H9 (cell line): ENCODE data around the gene RPRD1A. TPM values are rescaled to one million over a fixed set of nuclear protein-coding genes. Genes with fewer than 3 reads are reported as not detected.

Source experiments
- DNase-seq: peaks from one replicate; pipeline ENCODE4 v3.0.0-alpha.2; 2017
- H2AFZ ChIP-seq: one replicate; pipeline ENCODE4 v1.6.1; 2013; ENCODE audit warnings: mild to moderate bottlenecking, low read length, control low read depth, moderate library complexity
- H2AK5ac ChIP-seq: 2 replicates; pipeline ENCODE4 v1.6.1; 2013; ENCODE audit warnings: low read length, control low read depth, mixed read lengths; ENCODE audit not compliant: insufficient read length
- H2BK120ac ChIP-seq: one replicate; pipeline ENCODE4 v1.6.1; 2013; ENCODE audit warnings: low read depth, mild to moderate bottlenecking, low read length, control low read depth, inconsistent platforms; ENCODE audit not compliant: poor library complexity, severe bottlenecking
- H2BK12ac ChIP-seq: 2 replicates; pipeline ENCODE4 v1.6.1; 2013; ENCODE audit warnings: low read length, control low read depth, mixed read lengths, low read depth; ENCODE audit not compliant: insufficient read length
- H2BK15ac ChIP-seq: 2 replicates; pipeline ENCODE4 v1.6.1; 2013; ENCODE audit warnings: low read depth, low read length, control low read depth
- H2BK20ac ChIP-seq: one replicate; pipeline ENCODE4 v1.6.1; 2013; ENCODE audit warnings: low read depth, mild to moderate bottlenecking, low read length, control low read depth, inconsistent platforms; ENCODE audit not compliant: poor library complexity, severe bottlenecking
- H2BK5ac ChIP-seq: 2 replicates; pipeline ENCODE4 v1.6.1; 2013; ENCODE audit warnings: low read length, control low read depth, mixed read lengths; ENCODE audit not compliant: insufficient read length
- H3K14ac ChIP-seq: 2 replicates; pipeline ENCODE4 v1.6.1; 2013; ENCODE audit warnings: low read length, control low read depth; ENCODE audit not compliant: insufficient read depth
- H3K18ac ChIP-seq: 2 replicates; pipeline ENCODE4 v1.6.1; 2013; ENCODE audit warnings: low read depth, mild to moderate bottlenecking, mixed read lengths, low read length, control low read depth; ENCODE audit not compliant: insufficient read length
- H3K23ac ChIP-seq: 2 replicates; pipeline ENCODE4 v1.6.1; 2013; ENCODE audit warnings: low read length, control low read depth, mixed read lengths, low read depth; ENCODE audit not compliant: insufficient read length
- H3K23me2 ChIP-seq: 2 replicates; pipeline ENCODE4 v1.6.1; 2013; ENCODE audit warnings: low read depth, mild to moderate bottlenecking, mixed read lengths, low read length, control low read depth; ENCODE audit not compliant: insufficient read length, poor library complexity, severe bottlenecking
- H3K27ac ChIP-seq: 2 replicates; pipeline ENCODE4 v1.5.1; 2013; ENCODE audit warnings: low read length, control low read depth, mixed read lengths, low read depth; ENCODE audit not compliant: insufficient read length
- H3K27me3 ChIP-seq: 2 replicates; pipeline ENCODE4 v1.6.1; 2013; ENCODE audit warnings: low read length, control low read depth, inconsistent platforms; ENCODE audit not compliant: insufficient read depth
- H3K4ac ChIP-seq: 2 replicates; pipeline ENCODE4 v1.6.1; 2013; ENCODE audit warnings: low read depth, mild to moderate bottlenecking, control low read depth, inconsistent platforms, low read length, moderate library complexity
- H3K4me1 ChIP-seq: 2 replicates; pipeline ENCODE4 v1.6.1; 2013; ENCODE audit warnings: low read length, control low read depth, inconsistent platforms; ENCODE audit not compliant: insufficient read depth
- H3K4me2 ChIP-seq: 2 replicates; pipeline ENCODE4 v1.6.1; 2013; ENCODE audit warnings: low read length, control low read depth, mixed read lengths; ENCODE audit not compliant: insufficient read length, insufficient read depth
- H3K56ac ChIP-seq: 2 replicates; pipeline ENCODE4 v1.6.1; 2013; ENCODE audit warnings: low read depth, mild to moderate bottlenecking, mixed read lengths, low read length, control low read depth; ENCODE audit not compliant: insufficient read length
- H3K79me1 ChIP-seq: 2 replicates; pipeline ENCODE4 v1.6.1; 2013; ENCODE audit warnings: low read depth, mild to moderate bottlenecking, moderate library complexity, low read length, control low read depth, inconsistent platforms; ENCODE audit not compliant: insufficient read depth, poor library complexity, severe bottlenecking
- H3K79me2 ChIP-seq: 2 replicates; pipeline ENCODE4 v1.6.1; 2013; ENCODE audit warnings: low read length, control low read depth, inconsistent platforms; ENCODE audit not compliant: insufficient read depth
- H3K9ac ChIP-seq: 2 replicates; pipeline ENCODE4 v1.6.1; 2013; ENCODE audit warnings: low read length, control low read depth, mixed read lengths; ENCODE audit not compliant: insufficient read length; ENCODE audit errors: extremely low read depth
- H3K9me3 ChIP-seq: one replicate; pipeline ENCODE4 v1.6.1; 2013; ENCODE audit warnings: low read depth, low read length, inconsistent platforms; ENCODE audit not compliant: control insufficient read depth
- H3T11ph ChIP-seq: one replicate; pipeline ENCODE4 v1.6.1; 2013; ENCODE audit warnings: mild to moderate bottlenecking, low read length, control low read depth, inconsistent platforms
- H4K20me1 ChIP-seq: one replicate; pipeline ENCODE4 v1.6.1; 2013; ENCODE audit not compliant: control insufficient read depth, insufficient read length, insufficient read depth
- H4K5ac ChIP-seq: 2 replicates; pipeline ENCODE4 v1.6.1; 2013; ENCODE audit warnings: low read depth, mild to moderate bottlenecking, mixed read lengths, low read length, control low read depth; ENCODE audit not compliant: insufficient read length
- H4K8ac ChIP-seq: replicated peaks from 2 replicates; pipeline ENCODE4 v1.6.1; 2013; ENCODE audit warnings: low read length, control low read depth, mixed read lengths, low read depth; ENCODE audit not compliant: insufficient read length
- H4K91ac ChIP-seq: 2 replicates; pipeline ENCODE4 v1.6.1; 2013; ENCODE audit warnings: low read depth, mild to moderate bottlenecking, moderate library complexity, mixed read lengths, low read length, control low read depth; ENCODE audit not compliant: insufficient read length
- H3K27ac Mint-ChIP-seq, 3 experiments: 2 replicates in 2 of 3; 3 replicates in 1 of 3; pipeline ENCODE4 v1.8.0; 2020 to 2021; ENCODE audit warnings: mixed read lengths in 3 of 3, mild to moderate bottlenecking in 1 of 3, moderate library complexity in 1 of 3
- H3K27me3 Mint-ChIP-seq: 2 replicates; pipeline ENCODE4 v1.8.0; 2021; ENCODE audit warnings: low read depth, mild to moderate bottlenecking, moderate library complexity, mixed read lengths
- H3K36me3 Mint-ChIP-seq, 3 experiments: 2 replicates in 2 of 3; 3 replicates in 1 of 3; pipeline ENCODE4 v1.8.0; 2020 to 2021; ENCODE audit warnings: low read depth in 3 of 3, mixed read lengths in 3 of 3; ENCODE audit not compliant: insufficient read depth in 1 of 3
- H3K4me1 Mint-ChIP-seq, 2 experiments: 2 replicates each; pipeline ENCODE4 v1.8.0; 2020; ENCODE audit warnings: mixed read lengths in 2 of 2
- H3K4me3 Mint-ChIP-seq, 2 experiments: 2 replicates in 1 of 2; 3 replicates in 1 of 2; pipeline ENCODE4 v1.8.0; 2020 to 2021; ENCODE audit warnings: mild to moderate bottlenecking in 2 of 2, mixed read lengths in 2 of 2, moderate library complexity in 1 of 2
- H3K9me3 Mint-ChIP-seq, 2 experiments: 2 replicates in 1 of 2; 3 replicates in 1 of 2; pipeline ENCODE4 v1.8.0; 2020; ENCODE audit warnings: mild to moderate bottlenecking in 2 of 2, mixed read lengths in 2 of 2, moderate library complexity in 1 of 2
- WGBS: extraction: QIAGEN DNeasy Blood & Tissue Kit; methylation state at CpG from one replicate; pipeline ENCODE4 v1.1.7; 2013; ENCODE audit warnings: missing lambda C conversion rate, low lambda C conversion rate, mixed read lengths; ENCODE audit not compliant: insufficient read length; ENCODE audit errors: extremely low coverage; 5-methylcytosine and 5-hydroxymethylcytosine counted together
- total RNA-seq: library from RNA; stranded (reverse); gene quantifications from 2 replicates; pipeline ENCODE4 v1.2.1, GENCODE V29; 2021
- TF ChIP-seq, protein P1 (sequence below): fragments of 200-600 bp; sonication (generic); conservative IDR thresholded peaks from 3 replicates; pipeline ENCODE4 v1.8.0; 2021; ENCODE audit warnings: antibody characterized with exemption, mild to moderate bottlenecking

RPRD1A gene
- total RNA-seq, 1 experiment from 2014 or later: 107 TPM

GRCh38 chr18:35983818-35984217 is 83.5 kb downstream of the RPRD1A start:
- H3K14ac ChIP-seq: no peak overlapping the region
- no peaks in the 10 kb centered on the region for H3K79me1 ChIP-seq
- no peaks in the 10 kb centered on the region for H4K20me1 ChIP-seq
- no peak overlapping the region for H4K5ac ChIP-seq
- H2AK5ac ChIP-seq: no peak overlapping the region
- no peak overlapping the region for H3K4ac ChIP-seq
- H3K27me3 ChIP-seq: no peaks in the 10 kb centered on the region
- DNase-seq: no peak
- no peak overlapping the region for H4K91ac ChIP-seq
- no peaks in the 10 kb centered on the region for H3K23me2 ChIP-seq
- no peak overlapping the region for H4K8ac ChIP-seq
- no CpG with 5 or more reads among the region's 5 CpGs for WGBS
- Mint-ChIP-seq H3K27ac (peak overlapping the region in 1 of 3 experiments; percentile 60; a peak in 1 of 7 replicates), H3K9me3 (no peaks in the 10 kb centered on the region), H3K27me3 (no peaks in the 10 kb centered on the region), H3K36me3 (peaks cover 14 to 47% (median 27%) of the 10 kb centered on the region in 3 experiments; a peak in 6 of 7 replicates), H3K4me1 (no peaks in the 10 kb centered on the region), H3K4me3 (no peak overlapping the region)
- H3K18ac ChIP-seq: no peak overlapping the region
- no peaks in the 10 kb centered on the region for H3K9me3 ChIP-seq
- no peaks in the 10 kb centered on the region for H3K4me1 ChIP-seq
- no peak overlapping the region for H2BK120ac ChIP-seq
- no peak overlapping the region for H2BK12ac ChIP-seq
- no peak overlapping the region for H2BK15ac ChIP-seq
- H2BK20ac ChIP-seq: no peak overlapping the region
- no peak overlapping the region for H3K4me2 ChIP-seq
- H3K79me2 ChIP-seq: no peaks in the 10 kb centered on the region
- no peak overlapping the region for H3K56ac ChIP-seq
- H2BK5ac ChIP-seq: no peak overlapping the region
- H3T11ph ChIP-seq: no peak overlapping the region
- H3K27ac ChIP-seq: no peak overlapping the region
- TF ChIP-seq, protein P1, sequence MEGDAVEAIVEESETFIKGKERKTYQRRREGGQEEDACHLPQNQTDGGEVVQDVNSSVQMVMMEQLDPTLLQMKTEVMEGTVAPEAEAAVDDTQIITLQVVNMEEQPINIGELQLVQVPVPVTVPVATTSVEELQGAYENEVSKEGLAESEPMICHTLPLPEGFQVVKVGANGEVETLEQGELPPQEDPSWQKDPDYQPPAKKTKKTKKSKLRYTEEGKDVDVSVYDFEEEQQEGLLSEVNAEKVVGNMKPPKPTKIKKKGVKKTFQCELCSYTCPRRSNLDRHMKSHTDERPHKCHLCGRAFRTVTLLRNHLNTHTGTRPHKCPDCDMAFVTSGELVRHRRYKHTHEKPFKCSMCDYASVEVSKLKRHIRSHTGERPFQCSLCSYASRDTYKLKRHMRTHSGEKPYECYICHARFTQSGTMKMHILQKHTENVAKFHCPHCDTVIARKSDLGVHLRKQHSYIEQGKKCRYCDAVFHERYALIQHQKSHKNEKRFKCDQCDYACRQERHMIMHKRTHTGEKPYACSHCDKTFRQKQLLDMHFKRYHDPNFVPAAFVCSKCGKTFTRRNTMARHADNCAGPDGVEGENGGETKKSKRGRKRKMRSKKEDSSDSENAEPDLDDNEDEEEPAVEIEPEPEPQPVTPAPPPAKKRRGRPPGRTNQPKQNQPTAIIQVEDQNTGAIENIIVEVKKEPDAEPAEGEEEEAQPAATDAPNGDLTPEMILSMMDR: no peak
- no peak overlapping the region for H2AFZ ChIP-seq
- no peak overlapping the region for H3K9ac ChIP-seq
- H3K23ac ChIP-seq: no peak overlapping the region
